Esophagus squamous epithelium (tissue), 5 donors: ENCODE results near the gene MTERF4. TPM values are rescaled to one million over a fixed set of nuclear protein-coding genes. Genes with fewer than 3 reads are reported as not detected.

Source experiments
- DNase-seq: peaks from one replicate; lab custom pipeline; 2025; lab: John Stamatoyannopoulos, UW
- H3K27ac ChIP-seq, 4 donors: fragments of 200-600 bp; sonication (generic); one replicate each; pipeline ENCODE4 v1.5.1; 2016 to 2019; ENCODE audit warnings: mild to moderate bottlenecking in 1 of 4
- H3K27me3 ChIP-seq, 4 donors: fragments of 200-600 bp; sonication (generic); 1 replicate in 3 of 4; 2 replicates in 1 of 4; pipeline versions ENCODE4 v1.5.1 to v1.6.0; 2017 to 2021; ENCODE audit warnings: antibody characterized with exemption in 1 of 4
- H3K36me3 ChIP-seq, 3 donors: fragments of 200-600 bp; sonication (generic); one replicate each; pipeline ENCODE4 v1.5.1; 2016 to 2019
- H3K4me1 ChIP-seq, 3 donors: fragments of 200-600 bp; sonication (generic); one replicate each; pipeline ENCODE4 v1.5.1; 2017 to 2019
- H3K4me3 ChIP-seq, 4 donors: fragments of 200-600 bp; sonication (generic); 1 replicate in 3 of 4; 2 replicates in 1 of 4; pipeline ENCODE4 v1.5.1; 2016 to 2019; ENCODE audit warnings: mild to moderate bottlenecking in 2 of 4, moderate library complexity in 1 of 4
- H3K9me3 ChIP-seq, 3 donors: fragments of 200-600 bp; sonication (generic); one replicate each; pipeline ENCODE4 v1.5.1; 2016 to 2019
- CTCF ChIP-seq, 6 experiments: fragments of 450-650 bp in 4 of 6; fragments of 200-600 bp in 2 of 6; sonication (generic) in 2 of 6; IDR thresholded peaks; one replicate each; pipeline ENCODE4 v1.5.1; 2016 to 2019; ENCODE audit warnings: antibody characterized with exemption in 6 of 6, mild to moderate bottlenecking in 4 of 6, moderate library complexity in 4 of 6
- POLR2A ChIP-seq, 4 donors: fragments of 450-650 bp; IDR thresholded peaks; one replicate each; pipeline ENCODE4 v1.6.1; 2017; ENCODE audit warnings: antibody characterized with exemption in 4 of 4, mild to moderate bottlenecking in 4 of 4, moderate library complexity in 3 of 4
- WGBS, 2 donors: methylation state at CpG; one replicate each; pipeline ENCODE4 v1.1.5; 2018; 5-methylcytosine and 5-hydroxymethylcytosine counted together
- intact Hi-C: fragments of 100-400 bp; cut with DNase I; formaldehyde crosslinking; loops from one replicate; pipeline ENCODE4 v1.15.0; 2022
- total RNA-seq, 4 donors: library from RNA; depleted of rRNA; stranded (reverse); fragments of >200 nt; gene quantifications; one replicate each; pipeline ENCODE4 v1.1.0, GENCODE V29; 2016
- donor health status: DM: yes; HTN: yes; CAD: no.

The MTERF4 gene
- total RNA-seq, 4 donors from 2014 or later = 27.7 to 37.0 (median 35.4) TPM

GRCh38 chr2:241142063-241142462 is 40.0 kb upstream of the MTERF4 start:
- 84 to 88% methylated on average over 4 to 6 of the region's 6 CpGs for WGBS, 2 donors
- H3K4me1 ChIP-seq = peaks cover 0 to 6% (median 0%) of the 10 kb centered on the region in 3 donors

GRCh38 chr2:241141214-241141770 is 39.2 kb upstream of the MTERF4 start:
- Histone ChIP-seq H3K4me3 (no peak overlapping the region), H3K9me3 (no peaks in the 10 kb centered on the region), H3K4me1 (peaks cover 0 to 6% (median 0%) of the 10 kb centered on the region in 3 donors), H3K27ac (no peak overlapping the region), H3K27me3 (no peaks in the 10 kb centered on the region), H3K36me3 (peaks cover 0 to 50% (median 0%) of the 10 kb centered on the region in 3 donors)
- intact Hi-C loops = no loop called here
- TF ChIP-seq CTCF (IDR thresholded peaks at IDR 0.05) (no peak), POLR2A (IDR thresholded peaks at IDR 0.05) (no peak)
- WGBS, 2 donors = 94 to 97% methylated on average over 14 of the region's 14 CpGs
- DNase-seq = no peak

More at GRCh38 chr2:241142063-241142462, 40.0 kb upstream of the MTERF4 start:
- H3K27ac ChIP-seq = no peak overlapping the region
- no peaks in the 10 kb centered on the region for H3K27me3 ChIP-seq
- no peak for DNase-seq
- TF ChIP-seq POLR2A (IDR thresholded peaks at IDR 0.05) (no peak), CTCF (IDR thresholded peaks at IDR 0.05) (no peak)
- H3K36me3 ChIP-seq = peaks cover 0 to 42% (median 0%) of the 10 kb centered on the region in 3 donors
- intact Hi-C loops = no loop called here
- H3K9me3 ChIP-seq = no peaks in the 10 kb centered on the region
- no peak overlapping the region for H3K4me3 ChIP-seq

- H3K4me1 ChIP-seq = peaks cover 0 to 6% (median 0%) of the 10 kb centered on the region in 3 donors
- H3K4me3 ChIP-seq = no peak overlapping the region
- no peak overlapping the region for H3K27ac ChIP-seq
- no peaks in the 10 kb centered on the region for H3K27me3 ChIP-seq
- no peak for TF ChIP-seq POLR2A (IDR thresholded peaks at IDR 0.05)
- TF ChIP-seq CTCF (IDR thresholded peaks at IDR 0.05) = no peak
- WGBS, 2 donors = 64 to 88% methylated on average over 5 of the region's 10 CpGs
- DNase-seq = no peak
- H3K9me3 ChIP-seq = no peaks in the 10 kb centered on the region
- intact Hi-C loops = no loop called here
- H3K36me3 ChIP-seq = peaks cover 0 to 58% (median 0%) of the 10 kb centered on the region in 3 donors
These were observed 38.4 kb upstream of the MTERF4 start for GRCh38 chr2:241140445-241140840.

- TF ChIP-seq POLR2A (IDR thresholded peaks at IDR 0.05) = no peak
- TF ChIP-seq CTCF (IDR thresholded peaks at IDR 0.05) = no peak
These were observed 37.7 kb upstream of the MTERF4 start for GRCh38 chr2:241139531-241140444.

GRCh38 chr2:241138471-241138870 is 36.4 kb upstream of the MTERF4 start:
- no peak for DNase-seq
- H3K36me3 ChIP-seq = peaks cover 0 to 64% (median 0%) of the 10 kb centered on the region in 3 donors
- intact Hi-C loops = no loop called here
- no peaks in the 10 kb centered on the region for H3K27me3 ChIP-seq
- TF ChIP-seq POLR2A (IDR thresholded peaks at IDR 0.05) = no peak
- TF ChIP-seq CTCF (IDR thresholded peaks at IDR 0.05) = no peak
- no peak overlapping the region for H3K4me3 ChIP-seq
- H3K4me1 ChIP-seq = peaks cover 0 to 6% (median 0%) of the 10 kb centered on the region in 3 donors
- no peaks in the 10 kb centered on the region for H3K9me3 ChIP-seq
- no peak overlapping the region for H3K27ac ChIP-seq
- 91 to 92% methylated on average over 9 to 11 of the region's 16 CpGs for WGBS, 2 donors

More at GRCh38 chr2:241139531-241140444, 37.7 kb upstream of the MTERF4 start:
- no peaks in the 10 kb centered on the region for H3K9me3 ChIP-seq
- WGBS, 2 donors = 90 to 92% methylated on average over 15 of the region's 24 CpGs
- no peak overlapping the region for H3K27ac ChIP-seq
- H3K27me3 ChIP-seq = no peaks in the 10 kb centered on the region
- peaks cover 0 to 64% (median 0%) of the 10 kb centered on the region in 3 donors for H3K36me3 ChIP-seq
- intact Hi-C loops = no loop called here
- H3K4me1 ChIP-seq = peaks cover 0 to 6% (median 0%) of the 10 kb centered on the region in 3 donors
- H3K4me3 ChIP-seq = no peak overlapping the region
- no peak for DNase-seq
